ENCODE results near the gene ZNF385C.
A peak's percentile ranks its signal among the peaks of the same experiment; 100 is the strongest.

The ZNF385C gene

DNA sequence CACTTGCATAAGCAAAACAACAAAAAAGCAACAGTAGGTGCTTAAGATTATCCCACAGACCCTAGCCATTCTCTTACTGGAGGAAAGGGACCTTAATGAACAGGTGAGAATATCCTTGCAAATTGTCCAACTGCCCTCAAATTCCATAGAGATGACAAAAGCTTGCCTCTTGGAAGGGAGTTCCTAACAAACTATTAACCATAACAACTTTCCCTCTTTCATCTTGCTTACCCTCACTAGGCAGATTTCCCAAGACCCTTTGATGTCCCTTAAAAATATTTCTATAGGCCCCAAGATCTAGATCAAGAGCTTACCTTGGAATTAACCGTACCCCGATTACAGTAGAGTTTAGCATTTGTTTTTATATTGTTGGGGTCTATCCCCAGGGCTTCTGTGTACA is 109.9 kb downstream of the ZNF385C start:
- DNase-seq (ENCODE audit: low spot score): no peak

- peak; percentile 16 for DNase-seq (ENCODE audit: low spot score)
These were observed 110.6 kb downstream of the ZNF385C start for GRCh38 chr17:41987642-41988041.

DNA sequence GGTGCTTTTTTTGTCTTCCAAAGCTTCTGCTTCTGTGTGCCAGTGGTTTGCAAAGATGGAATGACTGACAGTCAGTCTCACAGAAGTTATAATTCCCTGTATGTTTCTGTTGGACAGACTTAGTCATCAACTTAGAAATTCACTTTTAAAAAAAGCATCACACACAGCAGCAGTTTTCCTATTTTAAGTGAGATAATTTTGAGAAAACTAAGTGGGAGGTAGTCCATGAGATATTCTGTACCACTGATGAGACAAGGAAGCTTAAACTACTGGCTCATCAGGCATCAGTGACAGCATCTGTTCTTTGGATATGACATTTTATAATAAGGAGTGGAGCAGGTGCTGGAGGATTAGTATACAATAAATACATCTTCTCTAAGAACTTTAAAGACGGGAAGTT is 111.6 kb downstream of the ZNF385C start:
- DNase-seq (ENCODE audit: low spot score): no peak

DNA sequence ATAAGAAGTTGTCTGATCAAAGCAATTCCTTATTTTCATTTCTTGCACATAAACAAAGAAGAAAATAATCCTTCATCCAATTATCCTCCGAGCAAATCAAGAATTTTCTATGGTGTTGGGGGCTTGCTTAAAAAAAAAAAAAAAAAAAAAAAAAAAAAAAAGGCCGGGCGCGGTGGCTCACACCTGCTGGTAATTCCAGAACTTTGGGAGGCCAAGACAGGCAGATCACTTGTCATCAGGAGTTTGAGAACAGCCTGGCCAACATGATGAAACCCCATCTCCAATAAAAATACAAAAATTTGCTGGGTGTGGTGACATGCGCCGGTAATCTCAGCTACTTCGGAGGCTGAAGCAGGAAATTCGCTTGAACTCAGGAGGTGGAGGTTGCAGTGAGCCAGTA is 112.4 kb downstream of the ZNF385C start:
- no peak for DNase-seq (ENCODE audit: low spot score)

GRCh38 chr17:41984454-41984853 is 113.8 kb downstream of the ZNF385C start:
- no peak for DNase-seq (ENCODE audit: low spot score)

- DNase-seq (ENCODE audit: low spot score): no peak
These were observed 116.1 kb downstream of the ZNF385C start for GRCh38 chr17:41982026-41982760.

GRCh38 chr17:41977991-41978390 is 120.3 kb downstream of the ZNF385C start:
- DNase-seq (ENCODE audit: low spot score): no peak

- DNase-seq (ENCODE audit: low spot score): no peak
These were observed 122.0 kb downstream of the ZNF385C start for GRCh38 chr17:41976142-41976768.
